Measurements from ENCODE around the gene TRMU.
"Not testable (repeated sequence)": the region's sequence is repeated elsewhere in the genome, so short reads cannot be mapped to it uniquely, and the experiment has no call there.

The TRMU gene

GRCh38 chr22:46390652-46391301 is 55.3 kb downstream of the TRMU start:
- peak; percentile 77 for DNase-seq

DNA sequence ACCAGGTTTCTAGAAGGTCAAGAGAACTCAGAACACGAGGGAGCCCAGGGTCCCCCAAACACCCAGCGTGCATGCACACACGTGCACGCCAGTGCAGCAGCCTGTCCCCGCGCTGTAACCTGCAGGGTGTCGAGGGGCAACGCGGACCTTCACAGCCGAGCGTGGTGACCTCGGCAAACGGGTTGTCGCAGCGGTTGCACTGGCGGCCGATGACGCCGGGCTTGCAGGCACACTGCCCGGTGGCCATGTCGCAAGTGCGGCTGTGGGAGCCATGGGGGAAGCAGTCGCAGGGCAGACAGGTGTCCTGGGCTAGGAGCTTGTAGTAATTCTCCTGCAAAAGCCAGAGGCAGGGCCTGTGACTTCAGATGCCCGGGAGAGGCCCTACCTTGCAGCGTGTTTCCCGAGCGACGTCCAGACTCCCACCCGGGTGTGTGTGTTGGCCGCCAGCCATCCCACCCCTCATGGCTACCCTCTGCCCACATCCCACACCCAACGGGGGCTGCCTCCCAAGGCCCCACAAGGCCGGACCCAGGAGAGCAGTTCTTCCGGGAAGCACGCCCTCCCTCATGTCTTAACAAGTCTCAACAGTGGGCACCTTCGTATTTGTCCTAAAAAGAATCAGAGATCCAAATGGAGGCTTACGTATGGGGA is 56.1 kb downstream of the TRMU start:
- DNase-seq, result no peak

- no peak for DNase-seq
These were observed 56.8 kb downstream of the TRMU start for GRCh38 chr22:46392137-46392844.

DNA sequence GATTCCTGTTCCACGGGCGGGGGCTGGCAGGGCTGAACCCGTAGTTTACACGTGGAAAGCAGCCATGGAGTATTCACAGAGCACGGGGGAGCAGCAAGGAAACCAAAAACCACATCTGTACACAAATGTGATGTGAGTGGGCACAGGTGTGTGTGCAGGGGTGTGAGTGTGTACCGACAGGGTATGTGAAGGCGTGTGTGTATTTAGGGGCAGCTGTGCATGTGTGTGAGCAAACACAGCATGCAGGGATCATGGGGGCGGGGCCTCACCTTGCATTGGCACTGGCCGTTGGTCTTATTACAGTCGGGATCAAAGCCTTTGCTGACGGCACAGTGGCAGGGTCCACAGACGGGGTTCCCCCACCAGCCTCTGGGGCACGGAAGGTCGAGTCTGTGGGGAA is 58.4 kb downstream of the TRMU start:
- no peak for DNase-seq

DNA sequence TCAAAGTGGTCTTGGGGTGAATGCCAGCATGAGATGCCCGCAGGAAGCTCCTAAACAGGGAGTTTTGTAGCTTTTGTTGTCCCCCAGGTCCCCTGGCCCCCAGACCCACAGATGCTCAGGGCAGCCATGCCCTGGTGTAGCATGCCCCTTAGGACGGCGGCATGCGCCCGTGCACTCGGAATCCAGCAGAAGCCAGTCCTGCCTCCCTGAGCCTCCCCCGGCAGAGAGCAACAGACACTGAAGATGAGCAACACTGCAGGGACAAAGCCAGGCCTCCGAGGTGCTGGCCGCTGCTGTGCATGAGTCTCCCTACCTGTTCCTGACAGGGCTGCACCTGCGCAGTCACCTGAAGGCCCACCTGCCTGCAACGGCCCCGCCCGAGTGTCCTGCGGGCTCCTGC is 59.1 kb downstream of the TRMU start:
- no peak for DNase-seq

DNA sequence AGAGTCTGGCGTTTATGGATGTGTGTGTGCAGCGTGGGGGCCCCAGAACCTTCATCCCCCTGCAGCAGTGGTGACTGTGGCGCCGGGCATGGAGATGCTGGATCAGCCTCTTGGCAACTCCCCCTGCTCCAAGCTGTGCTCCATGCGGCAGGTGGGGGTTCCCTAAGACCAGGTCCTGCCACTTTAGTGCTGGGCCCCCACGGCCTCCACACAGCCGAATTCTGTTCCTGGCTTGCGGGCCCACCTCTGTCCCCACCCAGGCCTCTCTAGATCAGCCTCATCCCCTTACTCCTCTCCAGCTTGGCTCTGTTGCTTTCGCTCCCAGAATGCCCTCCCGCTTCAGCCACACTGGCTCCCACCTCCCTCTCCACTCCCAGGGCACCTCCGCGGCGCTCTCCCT is 59.6 kb downstream of the TRMU start:
- no peak for DNase-seq

- not testable (repeated sequence) for DNase-seq
These were observed 61.5 kb downstream of the TRMU start for GRCh38 chr22:46397049-46397448.

- DNase-seq, result no peak
These were observed 62.0 kb downstream of the TRMU start for GRCh38 chr22:46397514-46397913.

GRCh38 chr22:46397951-46398350 is 62.4 kb downstream of the TRMU start:
- DNase-seq, result no peak

GRCh38 chr22:46399251-46400024 is 63.9 kb downstream of the TRMU start:
- no peak for DNase-seq

- DNase-seq, result no peak
These were observed 65.9 kb downstream of the TRMU start for GRCh38 chr22:46401370-46401769.

DNA sequence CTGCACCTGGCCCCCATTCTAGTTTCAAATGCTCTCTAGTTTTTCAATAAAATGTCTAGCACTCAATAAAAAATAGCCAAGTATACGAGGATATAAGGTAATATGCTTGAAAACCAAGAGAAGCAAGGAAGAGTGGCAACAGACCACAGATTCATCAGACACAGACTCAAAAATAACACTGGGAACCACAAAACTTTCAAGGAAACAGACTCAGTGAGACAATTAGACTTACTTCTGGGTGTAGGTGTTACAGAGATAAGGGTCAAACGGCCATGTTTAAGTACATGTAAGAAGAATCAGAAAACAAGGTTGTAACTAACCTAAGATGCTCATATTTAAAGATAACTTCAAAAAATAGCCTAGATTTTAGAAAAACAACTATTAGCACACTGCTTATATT is 67.0 kb downstream of the TRMU start:
- DNase-seq, result no peak

DNA sequence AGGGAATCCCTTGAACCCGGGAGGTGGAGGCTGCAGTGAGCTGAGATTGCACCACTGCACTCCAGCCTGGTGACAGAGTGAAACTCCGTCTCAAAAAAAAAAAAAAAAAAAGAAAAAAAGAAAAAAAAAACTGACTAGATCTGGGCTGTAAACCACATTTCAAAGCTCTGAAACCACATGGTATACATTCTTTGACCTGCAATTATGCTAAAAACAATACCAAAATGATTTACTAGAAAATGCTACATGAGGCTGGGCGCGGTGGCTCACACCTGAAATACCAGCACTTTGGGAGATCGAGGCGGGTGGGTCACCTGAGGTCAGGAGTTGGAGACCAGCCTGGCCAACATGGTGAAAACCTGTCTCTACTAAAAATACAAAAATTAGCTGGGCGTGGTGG is 68.4 kb downstream of the TRMU start:
- not testable (repeated sequence) for DNase-seq

- no peak for DNase-seq
These were observed 70.4 kb downstream of the TRMU start for GRCh38 chr22:46405901-46406300.

- DNase-seq, result no peak
These were observed 70.8 kb downstream of the TRMU start for GRCh38 chr22:46406349-46406748.

- no peak for DNase-seq
These were observed 71.3 kb downstream of the TRMU start for GRCh38 chr22:46406791-46407190.

Data from fibroblast of skin of scalp (primary cell).